ENCODE results near the gene IL17B.

GRCh38 chr5:149423794-149424268 lies 44.7 kb upstream of the IL17B start:
- TF ChIP-seq MXI1 (IDR thresholded peaks at IDR 0.05; ENCODE audit: low read depth, low read length) (no peak), CREBBP (IDR thresholded peaks at IDR 0.05; ENCODE audit: low read depth, low read length) (no peak), MCM3 (IDR thresholded peaks at IDR 0.05) (no peak), HMGXB4 (CRISPR knock-in tag; IDR thresholded peaks at IDR 0.05) (no peak), U2AF1 (optimal IDR thresholded peaks at IDR 0.05; ENCODE audit: low read depth, low read length) (no peak), SAP30 (IDR thresholded peaks at IDR 0.05; ENCODE audit: borderline replicate concordance, insufficient read depth, low read depth, low read length, poor library complexity, severe bottlenecking) (no peak), NFE2 (IDR thresholded peaks at IDR 0.05; ENCODE audit: low read depth) (no peak), POLR2AphosphoS5 (IDR thresholded peaks at IDR 0.05; ENCODE audit: control insufficient read depth, insufficient read depth, low read depth, low read length) (no peak), FOXK1 (CRISPR knock-in tag; IDR thresholded peaks at IDR 0.05; ENCODE audit: borderline replicate concordance) (no peak), CTCF (IDR thresholded peaks at IDR 0.05 in 2 of 3, conservative IDR thresholded peaks at IDR 0.05 in 1 of 3; ENCODE audit: insufficient read depth in 2 of 3, low read depth in 1 of 3, low read length in 3 of 3) (no peak), CHAMP1 (IDR thresholded peaks at IDR 0.05) (no peak), FOS (IDR thresholded peaks at IDR 0.05; ENCODE audit: extremely low read depth, insufficient read length) (no peak), SP1 (CRISPR knock-in tag; IDR thresholded peaks at IDR 0.05) (no peak)

All from K562 (cell line).